GM12864 (cell line): ENCODE results near the gene AGRN.
A peak's percentile ranks its signal among the peaks of the same experiment; 100 is the strongest.
"Not testable (repeated sequence)": the region's sequence is repeated elsewhere in the genome, so short reads cannot be mapped to it uniquely, and the experiment has no call there.

Experiments used
- DNase-seq: peaks from one replicate; pipeline ENCODE4 v3.0.0-alpha.2; 2011; ENCODE audit warnings: low read depth
- H3K4me3 ChIP-seq: 2 replicates; pipeline ENCODE4 v1.5.1; 2011; ENCODE audit warnings: mild to moderate bottlenecking, low read depth, low read length, control low read depth
- TF ChIP-seq, protein P1 (sequence below): IDR thresholded peaks from 2 replicates; pipeline ENCODE4 v1.5.1; 2011; ENCODE audit warnings: low read depth, mild to moderate bottlenecking, moderate library complexity, low read length, control low read depth, inconsistent platforms; ENCODE audit errors: missing control alignments

AGRN gene

DNA sequence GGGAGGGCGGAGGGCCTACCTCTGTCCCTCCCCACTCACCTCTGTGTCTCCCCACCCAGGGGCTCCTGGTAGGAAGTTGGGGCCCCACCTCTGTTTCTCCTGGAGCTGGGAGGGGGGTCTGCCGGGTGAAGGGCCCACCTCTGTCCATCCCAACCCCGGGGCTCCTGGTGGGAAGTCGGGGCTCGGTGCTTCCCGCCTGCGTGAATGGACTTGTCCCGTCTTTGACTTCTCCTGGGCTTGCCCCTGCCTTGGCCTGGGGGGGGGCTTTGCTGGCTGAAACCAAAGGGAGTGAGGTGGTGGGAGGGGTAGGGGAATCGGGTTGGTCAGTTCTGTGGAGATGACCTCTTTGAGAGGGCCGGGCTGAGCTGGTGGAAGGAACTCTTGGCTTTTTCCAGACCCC is 5.8 kb downstream of the AGRN start:
- no peak for DNase-seq
- no peak overlapping the region for H3K4me3 ChIP-seq
- TF ChIP-seq, protein P1, sequence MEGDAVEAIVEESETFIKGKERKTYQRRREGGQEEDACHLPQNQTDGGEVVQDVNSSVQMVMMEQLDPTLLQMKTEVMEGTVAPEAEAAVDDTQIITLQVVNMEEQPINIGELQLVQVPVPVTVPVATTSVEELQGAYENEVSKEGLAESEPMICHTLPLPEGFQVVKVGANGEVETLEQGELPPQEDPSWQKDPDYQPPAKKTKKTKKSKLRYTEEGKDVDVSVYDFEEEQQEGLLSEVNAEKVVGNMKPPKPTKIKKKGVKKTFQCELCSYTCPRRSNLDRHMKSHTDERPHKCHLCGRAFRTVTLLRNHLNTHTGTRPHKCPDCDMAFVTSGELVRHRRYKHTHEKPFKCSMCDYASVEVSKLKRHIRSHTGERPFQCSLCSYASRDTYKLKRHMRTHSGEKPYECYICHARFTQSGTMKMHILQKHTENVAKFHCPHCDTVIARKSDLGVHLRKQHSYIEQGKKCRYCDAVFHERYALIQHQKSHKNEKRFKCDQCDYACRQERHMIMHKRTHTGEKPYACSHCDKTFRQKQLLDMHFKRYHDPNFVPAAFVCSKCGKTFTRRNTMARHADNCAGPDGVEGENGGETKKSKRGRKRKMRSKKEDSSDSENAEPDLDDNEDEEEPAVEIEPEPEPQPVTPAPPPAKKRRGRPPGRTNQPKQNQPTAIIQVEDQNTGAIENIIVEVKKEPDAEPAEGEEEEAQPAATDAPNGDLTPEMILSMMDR: no peak

DNA sequence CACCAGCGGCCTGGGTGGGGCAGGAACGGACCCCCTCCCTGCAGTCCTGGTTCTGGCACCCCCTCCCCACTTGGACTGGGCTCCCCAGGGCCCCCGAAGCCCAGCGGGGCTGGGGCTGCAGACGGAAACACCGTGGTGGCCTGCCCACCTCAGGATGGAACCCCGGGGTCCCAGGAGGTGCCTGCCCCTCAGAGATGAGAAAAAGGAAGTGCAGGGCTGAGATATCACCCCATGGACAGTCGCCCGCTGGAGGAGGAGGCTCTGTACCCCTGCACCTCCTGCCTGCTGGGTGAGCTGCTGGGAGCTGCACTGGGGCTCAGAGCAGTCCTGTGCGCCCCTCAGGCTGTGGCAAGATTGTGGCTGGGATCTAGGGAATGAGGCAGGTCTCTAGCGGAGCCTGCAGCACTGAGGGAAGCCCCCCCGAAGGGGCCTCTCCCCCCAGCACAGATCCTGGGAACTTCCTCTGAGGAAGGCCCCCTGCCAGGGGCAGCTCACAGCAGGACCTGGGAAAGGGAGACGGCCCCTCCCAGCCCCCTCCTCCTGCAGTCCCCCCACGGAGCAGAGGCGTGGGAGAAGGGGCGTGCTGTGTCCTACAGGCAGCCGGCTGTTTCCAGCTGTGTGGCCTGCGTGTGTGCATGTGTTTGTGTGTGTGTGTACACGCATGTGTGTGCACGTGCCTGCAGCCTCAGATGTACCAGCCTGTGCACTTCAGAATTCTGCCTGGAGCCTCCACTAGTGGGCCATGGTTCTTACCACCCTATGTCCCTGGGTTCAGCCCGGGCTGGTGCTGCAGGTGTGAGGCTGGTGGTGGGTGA is 6.9 kb downstream of the AGRN start:
- no peak overlapping the region for H3K4me3 ChIP-seq
- no peak for DNase-seq
- TF ChIP-seq, protein P1: no peak

DNA sequence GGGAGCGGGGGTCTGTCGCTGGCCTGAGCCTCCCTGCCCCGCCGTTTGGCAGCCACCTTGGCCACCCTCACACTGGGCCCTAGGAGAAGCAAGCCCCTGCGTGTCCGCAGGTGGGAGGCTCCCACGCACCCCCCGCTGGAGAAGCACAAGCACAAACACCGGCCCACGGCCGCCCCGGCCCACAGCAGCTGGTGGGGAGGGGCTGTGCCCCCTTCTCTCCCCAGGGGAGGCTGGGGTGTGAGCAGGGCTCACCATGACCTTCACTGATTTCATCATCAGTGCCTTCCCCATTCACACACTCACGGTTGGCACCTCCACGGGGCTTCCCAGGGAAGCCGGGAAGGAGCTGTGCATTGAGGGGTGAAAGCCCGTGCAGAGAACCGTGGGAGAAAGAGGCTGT is 7.9 kb downstream of the AGRN start:
- no peak overlapping the region for H3K4me3 ChIP-seq
- no peak for DNase-seq
- TF ChIP-seq, protein P1: no peak

- not testable (repeated sequence) for H3K4me3 ChIP-seq, DNase-seq
Observed at GRCh38 chr1:1030867-1031658, 11.1 kb downstream of the AGRN start.

DNA sequence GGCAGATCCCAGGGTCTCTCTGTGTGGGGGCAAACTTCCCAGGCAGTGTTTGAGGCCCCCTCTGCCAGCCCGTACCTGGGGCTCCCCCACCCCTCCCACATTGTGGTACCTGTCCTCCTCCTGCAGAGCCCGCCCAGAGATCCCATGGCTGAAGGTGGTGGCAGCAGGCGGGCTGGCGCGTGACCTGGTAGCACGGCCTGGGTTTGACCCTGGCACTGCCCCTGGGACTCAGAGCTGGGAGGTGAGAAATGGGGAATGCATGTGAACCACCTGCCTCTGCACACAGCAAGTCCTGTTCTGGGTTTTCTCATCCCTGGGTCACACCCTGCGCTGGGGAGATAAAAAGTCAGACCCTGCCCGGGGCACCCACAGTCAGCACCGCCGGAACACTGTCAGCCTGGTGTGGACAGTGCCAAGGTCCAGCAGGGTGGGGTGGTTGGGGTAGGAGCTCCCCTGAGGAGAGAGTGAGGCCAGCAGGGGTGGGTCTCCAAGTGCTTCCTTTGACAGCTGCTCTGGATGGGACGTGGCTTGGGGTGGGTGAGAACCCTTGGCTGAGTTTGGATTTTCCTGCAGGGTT is 11.8 kb downstream of the AGRN start:
- no peak for DNase-seq
- no peak overlapping the region for H3K4me3 ChIP-seq
- TF ChIP-seq, protein P1: no peak

- DNase-seq: no peak
- TF ChIP-seq, protein P1: peak; percentile 35
- H3K4me3 ChIP-seq: no peak overlapping the region
Observed at GRCh38 chr1:1032424-1032823, 12.5 kb downstream of the AGRN start.

DNA sequence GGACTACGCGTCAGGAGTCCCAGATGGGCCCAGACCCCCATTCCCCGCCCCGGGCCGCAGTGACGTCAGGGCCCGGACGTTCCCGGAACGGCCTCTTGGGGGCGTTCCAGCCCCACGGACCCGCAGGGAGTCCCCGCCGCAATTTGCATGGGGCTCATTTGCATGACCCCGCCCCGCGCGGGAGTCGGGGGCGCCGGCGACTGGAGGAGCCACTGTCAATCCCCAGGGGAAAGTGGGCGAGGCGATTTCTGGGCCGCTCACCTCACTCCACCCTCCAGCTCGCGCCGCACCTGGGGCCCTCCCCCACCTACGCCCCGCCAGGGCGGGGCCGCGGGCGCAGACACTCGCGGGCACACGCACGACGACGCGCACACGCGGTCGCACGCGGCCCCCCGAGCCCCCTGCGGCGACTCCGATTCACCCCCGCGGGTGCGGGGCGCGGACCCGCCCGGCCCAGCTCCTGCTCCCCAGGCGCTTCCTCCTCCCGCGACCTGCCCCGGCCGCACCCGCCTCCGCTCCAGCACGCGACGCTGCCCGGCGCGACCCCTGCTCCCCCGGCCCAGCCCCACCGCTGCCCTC is 13.2 kb downstream of the AGRN start:
- TF ChIP-seq, protein P1: peak; percentile 83
- peak; percentile 85 for DNase-seq
- H3K4me3 ChIP-seq: peak overlapping the region; percentile 46; the same call in 1 of the 2 replicates
